Trophoblast cell (in vitro differentiated cells and primary cell): Measurements from ENCODE around the gene TYR.
"Not testable (repeated sequence)": the region's sequence is repeated elsewhere in the genome, so short reads cannot be mapped to it uniquely, and the experiment has no call there.

Source experiments
- DNase-seq, 2 donors: peaks; one replicate each; pipeline ENCODE4 v3.0.0-alpha.2; 2016
- H2AFZ ChIP-seq: 2 replicates; pipeline ENCODE4 v1.6.1; 2013; ENCODE audit warnings: low read length, moderate library complexity, mild to moderate bottlenecking; ENCODE audit not compliant: insufficient read depth, poor library complexity
- H2AK5ac ChIP-seq: 2 replicates; pipeline ENCODE4 v1.6.1; 2013; ENCODE audit warnings: mild to moderate bottlenecking, low read length
- H2BK120ac ChIP-seq: 2 replicates; pipeline ENCODE4 v1.6.1; 2013; ENCODE audit warnings: low read length, mild to moderate bottlenecking, moderate library complexity; ENCODE audit not compliant: insufficient read depth, poor library complexity
- H2BK12ac ChIP-seq: 2 replicates; pipeline ENCODE4 v1.6.1; 2013; ENCODE audit warnings: mild to moderate bottlenecking, low read length, moderate library complexity
- H2BK5ac ChIP-seq: 2 replicates; pipeline ENCODE4 v1.6.1; 2013; ENCODE audit warnings: low read length, low read depth, moderate library complexity, mild to moderate bottlenecking; ENCODE audit not compliant: poor library complexity
- H3K14ac ChIP-seq: 2 replicates; pipeline ENCODE4 v1.6.1; 2013; ENCODE audit warnings: mild to moderate bottlenecking, low read length
- H3K18ac ChIP-seq: 2 replicates; pipeline ENCODE4 v1.6.1; 2013; ENCODE audit warnings: mild to moderate bottlenecking, low read length
- H3K23ac ChIP-seq: 2 replicates; pipeline ENCODE4 v1.6.1; 2013; ENCODE audit warnings: low read length
- H3K27ac ChIP-seq: 2 replicates; pipeline ENCODE4 v1.5.1; 2013; ENCODE audit warnings: low read depth, mild to moderate bottlenecking, inconsistent platforms, low read length, moderate library complexity
- H3K27me3 ChIP-seq: 2 replicates; pipeline ENCODE4 v1.6.1; 2013; ENCODE audit warnings: inconsistent platforms, mild to moderate bottlenecking, low read length, moderate library complexity; ENCODE audit not compliant: insufficient read depth
- H3K36me3 ChIP-seq, 2 experiments: 1 replicate in 1 of 2; 2 replicates in 1 of 2; pipeline ENCODE4 v1.6.1; 2013; ENCODE audit warnings: low read length in 2 of 2, mild to moderate bottlenecking in 2 of 2, moderate library complexity in 1 of 2; ENCODE audit not compliant: insufficient read depth in 2 of 2, control insufficient read depth in 1 of 2
- H3K4ac ChIP-seq: 2 replicates; pipeline ENCODE4 v1.6.1; 2013; ENCODE audit warnings: low read depth, mild to moderate bottlenecking, low read length, moderate library complexity
- H3K4me1 ChIP-seq, 2 experiments: 1 replicate in 1 of 2; 2 replicates in 1 of 2; pipeline ENCODE4 v1.6.1; 2013; ENCODE audit warnings: low read length in 2 of 2, mild to moderate bottlenecking in 2 of 2, moderate library complexity in 1 of 2; ENCODE audit not compliant: insufficient read depth in 2 of 2, control insufficient read depth in 1 of 2
- H3K4me2 ChIP-seq: 2 replicates; pipeline ENCODE4 v1.6.1; 2013; ENCODE audit warnings: inconsistent platforms, mild to moderate bottlenecking, low read length, moderate library complexity
- H3K4me3 ChIP-seq: 2 replicates; pipeline ENCODE4 v1.5.1; 2013; ENCODE audit warnings: mild to moderate bottlenecking, low read depth, low read length, inconsistent platforms
- H3K79me1 ChIP-seq: one replicate; pipeline ENCODE4 v1.6.1; 2013; ENCODE audit warnings: low read length
- H3K79me2 ChIP-seq: 2 replicates; pipeline ENCODE4 v1.6.1; 2013; ENCODE audit warnings: low read length, mild to moderate bottlenecking; ENCODE audit not compliant: control insufficient read depth, insufficient read depth, poor library complexity
- H3K9ac ChIP-seq: 2 replicates; pipeline ENCODE4 v1.6.1; 2013; ENCODE audit warnings: mild to moderate bottlenecking, low read length
- H3K9me3 ChIP-seq: 2 replicates; pipeline ENCODE4 v1.6.1; 2013; ENCODE audit warnings: low read depth, mild to moderate bottlenecking, control low read depth, inconsistent platforms, low read length; ENCODE audit not compliant: insufficient read depth
- H4K12ac ChIP-seq: 2 replicates; pipeline ENCODE4 v1.6.1; 2013; ENCODE audit warnings: low read depth, mild to moderate bottlenecking, low read length, moderate library complexity
- H4K8ac ChIP-seq: 2 replicates; pipeline ENCODE4 v1.6.1; 2013; ENCODE audit warnings: low read depth, mild to moderate bottlenecking, low read length, moderate library complexity
- H4K91ac ChIP-seq: one replicate; pipeline ENCODE4 v1.6.1; 2013; ENCODE audit warnings: low read depth, mild to moderate bottlenecking, low read length, moderate library complexity
- WGBS: extraction: QIAGEN DNeasy Blood & Tissue Kit; methylation state at CpG from one replicate; pipeline ENCODE4 v1.1.7; 2013; ENCODE audit warnings: missing lambda C conversion rate; ENCODE audit not compliant: insufficient read length, insufficient coverage; ENCODE audit errors: extremely low coverage; 5-methylcytosine and 5-hydroxymethylcytosine counted together

TYR gene

DNA sequence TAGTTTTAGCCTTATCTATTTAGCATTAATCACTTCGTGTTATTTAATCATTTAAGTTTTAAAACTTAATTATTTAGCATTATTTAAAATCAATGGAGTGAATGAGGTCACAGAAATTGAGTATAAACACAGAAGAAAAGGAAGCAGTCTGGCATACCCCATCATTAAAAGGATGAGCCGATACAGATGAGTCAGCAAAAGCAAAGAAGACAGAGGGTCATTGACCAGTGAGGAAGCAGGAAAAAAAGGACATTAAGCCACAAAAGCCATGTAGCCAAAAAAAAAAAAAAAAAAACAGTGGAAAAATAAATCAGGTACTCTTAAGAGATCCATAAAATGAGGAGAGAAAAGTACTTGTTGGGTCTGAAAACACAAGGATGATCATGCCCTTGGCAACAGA is 71.5 kb downstream of the TYR start:
- Histone ChIP-seq H2AFZ (no peak overlapping the region), H3K4me2 (no peak overlapping the region), H4K91ac (no peak overlapping the region), H3K4me3 (no peak overlapping the region), H3K4me1 (no peaks in the 10 kb centered on the region), H3K27ac (no peak overlapping the region), H3K23ac (no peak overlapping the region), H3K79me1 (no peaks in the 10 kb centered on the region), H2BK12ac (no peak overlapping the region), H3K18ac (no peak overlapping the region), H3K27me3 (no peaks in the 10 kb centered on the region), H2BK5ac (no peak overlapping the region), H3K14ac (no peak overlapping the region), H3K9ac (no peak overlapping the region), H3K79me2 (no peaks in the 10 kb centered on the region), H3K4ac (no peak overlapping the region), H2AK5ac (no peak overlapping the region), H3K9me3 (no peaks in the 10 kb centered on the region), H3K36me3 (no peaks in the 10 kb centered on the region), H2BK120ac (no peak overlapping the region), H4K8ac (no peak overlapping the region), H4K12ac (no peak overlapping the region)
- no CpG with 5 or more reads among the region's 2 CpGs for WGBS
- no peak for DNase-seq

DNA sequence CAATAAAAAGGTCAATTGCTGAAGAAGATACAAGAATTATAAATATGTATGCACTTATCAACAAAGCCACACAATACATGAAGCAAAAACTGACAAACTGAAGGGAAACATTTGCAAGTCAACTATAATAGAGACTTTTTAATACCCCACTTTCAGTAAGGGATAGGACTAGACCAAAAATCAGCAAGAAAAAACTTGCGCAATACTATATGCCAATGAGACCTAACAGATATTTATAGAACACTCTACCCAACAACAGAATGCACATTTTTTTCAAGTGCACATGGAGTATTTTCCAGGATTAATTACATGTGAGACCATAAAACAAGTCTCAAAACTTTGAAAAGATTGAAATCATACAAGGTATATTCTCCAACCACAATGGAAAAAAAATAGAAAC is 83.8 kb downstream of the TYR start:
- H3K27me3 ChIP-seq, H2BK120ac ChIP-seq, H3K4me2 ChIP-seq, H3K36me3 ChIP-seq, H2BK12ac ChIP-seq, H2AFZ ChIP-seq, H3K9ac ChIP-seq, H3K23ac ChIP-seq, H3K9me3 ChIP-seq, H2BK5ac ChIP-seq, H3K79me1 ChIP-seq, H2AK5ac ChIP-seq, H3K4me1 ChIP-seq, H4K12ac ChIP-seq, H3K4me3 ChIP-seq, H3K18ac ChIP-seq, H3K27ac ChIP-seq, DNase-seq, H3K14ac ChIP-seq, H3K79me2 ChIP-seq, H4K8ac ChIP-seq, H3K4ac ChIP-seq, H4K91ac ChIP-seq: not testable (repeated sequence)
- WGBS: no CpG with 5 or more reads among the region's 1 CpG

DNA sequence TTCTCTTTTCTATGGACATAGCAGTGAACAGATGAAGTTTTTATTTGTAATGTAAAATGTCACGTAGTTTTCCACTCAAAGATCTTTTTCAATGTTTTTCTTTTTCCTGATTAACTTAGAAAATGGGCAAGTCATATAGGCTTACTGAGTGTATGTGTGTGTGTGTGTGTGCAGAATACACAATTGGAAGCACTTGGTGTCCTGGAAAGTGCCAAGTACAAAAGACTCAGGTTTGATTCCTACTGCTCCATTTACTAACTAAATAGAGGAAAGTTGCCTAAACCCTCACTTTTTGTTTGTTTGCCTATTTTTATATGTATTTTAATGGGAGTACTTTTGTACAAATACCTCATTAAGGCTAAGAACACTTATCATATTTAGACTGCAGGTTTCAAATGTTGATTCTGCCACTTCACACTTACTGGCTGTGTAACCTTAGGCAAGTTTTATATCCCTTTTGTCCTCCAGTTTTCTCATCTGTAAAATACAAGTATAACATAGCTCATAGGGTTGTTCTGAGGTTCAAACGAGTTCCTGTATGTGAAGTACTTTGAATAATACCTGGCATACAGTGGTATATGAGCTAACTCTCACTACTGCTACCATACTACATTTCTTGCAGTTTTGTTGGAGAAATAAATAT is 90.1 kb downstream of the TYR start:
- no peaks in the 10 kb centered on the region for H3K36me3 ChIP-seq
- no peak overlapping the region for H3K4me2 ChIP-seq
- H3K27ac ChIP-seq: no peak overlapping the region
- H4K12ac ChIP-seq: no peak overlapping the region
- H2BK5ac ChIP-seq: no peak overlapping the region
- no peak overlapping the region for H3K14ac ChIP-seq
- no peak overlapping the region for H2BK12ac ChIP-seq
- no peaks in the 10 kb centered on the region for H3K4me1 ChIP-seq
- no peak overlapping the region for H2AFZ ChIP-seq
- no peak overlapping the region for H3K9ac ChIP-seq
- H2AK5ac ChIP-seq: no peak overlapping the region
- H3K23ac ChIP-seq: no peak overlapping the region
- H3K9me3 ChIP-seq: no peaks in the 10 kb centered on the region
- WGBS: no CpG with 5 or more reads among the region's 2 CpGs
- no peaks in the 10 kb centered on the region for H3K79me2 ChIP-seq
- no peak overlapping the region for H2BK120ac ChIP-seq
- H4K91ac ChIP-seq: no peak overlapping the region
- H3K18ac ChIP-seq: no peak overlapping the region
- no peaks in the 10 kb centered on the region for H3K79me1 ChIP-seq
- DNase-seq: no peak
- no peak overlapping the region for H3K4ac ChIP-seq
- H4K8ac ChIP-seq: no peak overlapping the region
- no peak overlapping the region for H3K4me3 ChIP-seq
- H3K27me3 ChIP-seq: no peaks in the 10 kb centered on the region

DNA sequence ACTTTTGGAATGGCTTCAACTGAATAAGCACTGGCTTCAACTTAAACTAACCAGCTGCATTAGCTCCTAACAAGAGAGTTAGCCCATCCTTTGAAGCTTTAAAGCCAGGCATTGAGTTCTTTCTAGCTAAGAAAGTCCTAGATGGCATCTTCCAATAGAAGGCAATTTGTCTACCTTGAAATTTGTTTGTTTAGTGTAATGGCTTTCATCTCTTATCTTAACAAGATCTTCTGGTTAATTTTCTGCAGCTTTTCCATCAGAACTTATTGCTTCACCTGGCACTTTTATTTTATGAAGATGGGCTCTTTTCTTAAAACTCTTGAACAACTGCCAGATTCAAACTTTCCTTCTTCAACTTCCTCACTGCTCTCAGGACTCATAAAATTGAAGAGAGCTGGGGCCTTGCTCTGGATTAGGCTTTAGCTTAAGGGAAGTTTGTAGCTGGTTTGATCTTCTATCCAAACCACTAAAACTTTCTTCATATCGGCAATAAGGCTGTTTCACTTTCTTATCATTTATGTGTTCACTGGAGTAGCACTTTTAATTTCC is 94.9 kb downstream of the TYR start:
- not testable (repeated sequence) for H3K79me2 ChIP-seq, H2BK5ac ChIP-seq, H3K27ac ChIP-seq, H2BK120ac ChIP-seq, H3K4ac ChIP-seq, DNase-seq, H4K91ac ChIP-seq, H3K27me3 ChIP-seq, H3K36me3 ChIP-seq, H2BK12ac ChIP-seq, H3K18ac ChIP-seq, H3K4me1 ChIP-seq, H3K4me3 ChIP-seq, H4K12ac ChIP-seq, H4K8ac ChIP-seq, H3K79me1 ChIP-seq, H3K14ac ChIP-seq, H3K9me3 ChIP-seq, H3K23ac ChIP-seq, H3K4me2 ChIP-seq, H2AFZ ChIP-seq, H3K9ac ChIP-seq, H2AK5ac ChIP-seq
- WGBS: no CpG with 5 or more reads among the region's 1 CpG
